Chondrocyte (in vitro differentiated cells): ENCODE data around the gene P2RX1. TPM values are rescaled to one million over a fixed set of nuclear protein-coding genes. Genes with fewer than 3 reads are reported as not detected.

Experiments
- DNase-seq: peaks from one replicate; pipeline ENCODE4 v3.0.0; 2021; ENCODE audit warnings: mixed read lengths, low spot score
- H3K27ac Mint-ChIP-seq: one replicate; pipeline ENCODE4 v1.8.0; 2021; ENCODE audit warnings: mild to moderate bottlenecking, moderate library complexity, mixed read lengths; ENCODE audit not compliant: unreplicated experiment
- H3K27me3 Mint-ChIP-seq: 2 replicates; pipeline ENCODE4 v1.8.0; 2021; ENCODE audit warnings: low read depth, mixed read lengths
- H3K36me3 Mint-ChIP-seq: 2 replicates; pipeline ENCODE4 v1.8.0; 2021; ENCODE audit warnings: low read depth, mixed read lengths
- H3K4me1 Mint-ChIP-seq: 2 replicates; pipeline ENCODE4 v1.8.0; 2021; ENCODE audit warnings: low read depth, mild to moderate bottlenecking, mixed read lengths
- H3K4me3 Mint-ChIP-seq: one replicate; pipeline ENCODE4 v1.8.0; 2021; ENCODE audit warnings: mild to moderate bottlenecking, moderate library complexity, mixed read lengths; ENCODE audit not compliant: unreplicated experiment
- H3K9me3 Mint-ChIP-seq: 2 replicates; pipeline ENCODE4 v1.8.0; 2021; ENCODE audit warnings: low read depth, mixed read lengths
- CTCF ChIP-seq: fragments of 200-600 bp; sonication (generic); IDR thresholded peaks from 2 replicates; pipeline ENCODE4 v1.5.0; 2021; ENCODE audit warnings: antibody characterized with exemption, mild to moderate bottlenecking, moderate library complexity
- total RNA-seq: library from RNA; stranded (reverse); gene quantifications from 3 replicates; pipeline ENCODE4 v1.2.1, GENCODE V29; 2021

Gene P2RX1
- total RNA-seq, 1 donor from 2014 or later, result not detected

GRCh38 chr17:3944485-3945388 lies 28.5 kb upstream of the P2RX1 start:
- DNase-seq, result no peak
- peaks cover 1% of the 10 kb centered on the region for H3K36me3 Mint-ChIP-seq
- no peak for TF ChIP-seq CTCF
- H3K4me1 Mint-ChIP-seq, result peaks cover 8% of the 10 kb centered on the region
- H3K27me3 Mint-ChIP-seq, result peaks cover 4% of the 10 kb centered on the region
- H3K4me3 Mint-ChIP-seq, result peak overlapping the region; percentile 5
- no peaks in the 10 kb centered on the region for H3K9me3 Mint-ChIP-seq
- H3K27ac Mint-ChIP-seq, result no peak overlapping the region

- peaks cover 8% of the 10 kb centered on the region for H3K4me1 Mint-ChIP-seq
- peaks cover 1% of the 10 kb centered on the region for H3K36me3 Mint-ChIP-seq
- DNase-seq, result no peak
- TF ChIP-seq CTCF, result no peak
- H3K27ac Mint-ChIP-seq, result no peak overlapping the region
- peaks cover 4% of the 10 kb centered on the region for H3K27me3 Mint-ChIP-seq
- no peak overlapping the region for H3K4me3 Mint-ChIP-seq
- no peaks in the 10 kb centered on the region for H3K9me3 Mint-ChIP-seq
These were observed 27.1 kb upstream of the P2RX1 start for GRCh38 chr17:3943240-3943891.

- Mint-ChIP-seq H3K27me3 (peaks cover 4% of the 10 kb centered on the region), H3K4me3 (no peak overlapping the region), H3K9me3 (no peaks in the 10 kb centered on the region), H3K4me1 (peaks cover 12% of the 10 kb centered on the region), H3K27ac (no peak overlapping the region), H3K36me3 (peaks cover 4% of the 10 kb centered on the region)
- no peak for DNase-seq
- TF ChIP-seq CTCF, result no peak
These were observed 24.9 kb upstream of the P2RX1 start for GRCh38 chr17:3940965-3941698.

GRCh38 chr17:3937359-3937758 lies 21.1 kb upstream of the P2RX1 start:
- Mint-ChIP-seq H3K36me3 (peaks cover 3% of the 10 kb centered on the region), H3K27me3 (no peaks in the 10 kb centered on the region), H3K4me1 (peaks cover 6% of the 10 kb centered on the region)

More at GRCh38 chr17:3937359-3937758, 21.1 kb upstream of the P2RX1 start:
- Mint-ChIP-seq H3K27ac (no peak overlapping the region), H3K9me3 (no peaks in the 10 kb centered on the region), H3K4me3 (no peak overlapping the region)
- TF ChIP-seq CTCF, result no peak
- no peak for DNase-seq
